HepG2 (cell line): ENCODE measurements around the gene TWIST2. TPM values are rescaled to one million over a fixed set of nuclear protein-coding genes. Genes with fewer than 3 reads are reported as not detected.

ENCODE experiments used
- ATAC-seq: fragments of 200-7000 bp; cut with Tn5 transposase; 3 replicates; pipeline ENCODE4 v1.9.1; 2020; ENCODE audit warnings: mild to moderate bottlenecking, moderate library complexity
- BruUV-seq: library from RNA; stranded (reverse); fragments of 400-500 nt; replicated peaks from 2 replicates; lab custom pipeline; 2021; lab: Mats Ljungman, UMichigan
- CTCF ChIA-PET: fragments of 300-600 bp; formaldehyde crosslinking; extraction: SDS; loops from one replicate; lab custom pipeline; 2021; ENCODE audit warnings: low total read pairs, inconsistent platforms, low intra/inter-chr PET ratio; lab: Yijun Ruan, JAX
- POLR2A ChIA-PET: fragments of 350-600 bp; sonication (Branson Sonifier 250); formaldehyde crosslinking; loops from one replicate; lab custom pipeline; 2020; ENCODE audit warnings: antibody characterized with exemption, inconsistent platforms; lab: Yijun Ruan, JAX
- DNase-seq: peaks from one replicate; pipeline ENCODE4 v3.0.0-alpha.2; 2015; ENCODE audit warnings: low spot score
- FAIRE-seq: peaks from 3 replicates; lab custom pipeline; 2011; peaks lifted over from hg19 to GRCh38; lab: Jason Lieb, UNC
- H2AFZ ChIP-seq: one replicate; pipeline ENCODE4 v1.6.1; 2011; ENCODE audit warnings: low read length, inconsistent platforms
- H3K27ac ChIP-seq: fragments of 300-600 bp; 3 replicates; pipeline ENCODE4 v1.8.0; 2011; ENCODE audit warnings: mixed run types, mild to moderate bottlenecking, mixed read lengths, low read length, inconsistent platforms; ENCODE audit not compliant: insufficient read depth; ENCODE audit errors: extremely low read length
- H3K27me3 ChIP-seq, 2 experiments: fragments of 200-600 bp in 1 of 2; 2 replicates in 1 of 2; 3 replicates in 1 of 2; pipeline versions ENCODE4 v1.6.0 to v1.8.0; 2011; ENCODE audit warnings: low read length in 2 of 2, mild to moderate bottlenecking in 2 of 2, moderate library complexity in 2 of 2, inconsistent platforms in 1 of 2; ENCODE audit not compliant: insufficient read depth in 2 of 2, control insufficient read depth in 1 of 2
- H3K36me3 ChIP-seq, 2 experiments: fragments of 200-600 bp in 1 of 2; replicated peaks in 1 of 2; 2 replicates in 1 of 2; 3 replicates in 1 of 2; pipeline versions ENCODE4 v1.5.1 to v1.8.0; 2011; ENCODE audit warnings: low read length in 2 of 2, inconsistent platforms in 1 of 2; ENCODE audit not compliant: insufficient read depth in 2 of 2, control insufficient read depth in 1 of 2
- H3K4me1 ChIP-seq: 2 replicates; pipeline ENCODE4 v1.5.1; 2012; ENCODE audit warnings: low read length, inconsistent platforms; ENCODE audit not compliant: insufficient read depth
- H3K4me2 ChIP-seq: 2 replicates; pipeline ENCODE4 v1.6.0; 2011; ENCODE audit warnings: low read depth, low read length, inconsistent platforms
- H3K4me3 ChIP-seq, 3 experiments: fragments of 200-600 bp in 1 of 3; sonication (generic), shearing (Covaris generic) in 1 of 3; replicated peaks in 1 of 3; 2 replicates each; pipeline ENCODE4 v1.5.1; 2011 to 2016; ENCODE audit warnings: low read length in 3 of 3, inconsistent platforms in 2 of 3, low read depth in 2 of 3, mild to moderate bottlenecking in 2 of 3, control low read depth in 1 of 3, mixed read lengths in 1 of 3; ENCODE audit not compliant: insufficient read depth in 1 of 3
- H3K79me2 ChIP-seq: one replicate; pipeline ENCODE4 v1.6.1; 2011; ENCODE audit warnings: low read length, inconsistent platforms; ENCODE audit not compliant: insufficient read depth
- H3K9ac ChIP-seq: 2 replicates; pipeline ENCODE4 v1.6.0; 2011; ENCODE audit warnings: mild to moderate bottlenecking, low read depth, low read length, inconsistent platforms; ENCODE audit not compliant: insufficient read depth
- H3K9me3 ChIP-seq: 2 replicates; pipeline ENCODE4 v1.5.1; 2012; ENCODE audit warnings: mild to moderate bottlenecking, low read length
- H4K20me1 ChIP-seq: 2 replicates; pipeline ENCODE4 v1.6.0; 2011; ENCODE audit warnings: inconsistent platforms, mild to moderate bottlenecking, low read length, moderate library complexity; ENCODE audit not compliant: insufficient read depth
- CBX5 ChIP-seq: sonication (generic); formaldehyde crosslinking; IDR thresholded peaks from 2 replicates; pipeline ENCODE4 v1.4.0; 2020; ENCODE audit warnings: missing genetic modification reagents, borderline replicate concordance
- CC2D1A ChIP-seq: sonication (generic); formaldehyde crosslinking; IDR thresholded peaks from 2 replicates; pipeline ENCODE4 v1.8.1; 2023; ENCODE audit warnings: mild to moderate bottlenecking, missing genetic modification reagents
- FOXC1 ChIP-seq: sonication (generic); formaldehyde crosslinking; IDR thresholded peaks from 2 replicates; pipeline ENCODE4 v1.8.0; 2022; ENCODE audit warnings: mild to moderate bottlenecking, missing genetic modification reagents, borderline replicate concordance
- GFI1 ChIP-seq: sonication (generic); formaldehyde crosslinking; IDR thresholded peaks from 2 replicates; pipeline ENCODE4 v1.5.0; 2020; ENCODE audit warnings: missing genetic modification reagents, mild to moderate bottlenecking, borderline replicate concordance
- GZF1 ChIP-seq: sonication (generic); formaldehyde crosslinking; IDR thresholded peaks from 2 replicates; pipeline ENCODE4 v1.5.1; 2020; ENCODE audit warnings: mild to moderate bottlenecking, missing genetic modification reagents
- KLF16 ChIP-seq, 2 experiments: sonication (generic) in 1 of 2; formaldehyde crosslinking in 1 of 2; IDR thresholded peaks; 2 replicates each; pipeline versions ENCODE4 v1.6.1 to v1.8.0; 2016 to 2023; ENCODE audit warnings: missing genetic modification reagents in 2 of 2, missing compliant biosample characterization in 1 of 2
- POGZ ChIP-seq: sonication (generic); formaldehyde crosslinking; IDR thresholded peaks from 2 replicates; pipeline ENCODE4 v1.4.0; 2020; ENCODE audit warnings: mild to moderate bottlenecking, missing genetic modification reagents
- ZNF235 ChIP-seq: sonication (generic); formaldehyde crosslinking; IDR thresholded peaks from 2 replicates; pipeline ENCODE4 v1.8.1; 2023; ENCODE audit warnings: mild to moderate bottlenecking, missing genetic modification reagents, borderline replicate concordance
- ZNF589 ChIP-seq: sonication (generic); formaldehyde crosslinking; conservative IDR thresholded peaks from 2 replicates; pipeline ENCODE4 v1.8.0; 2022; ENCODE audit warnings: mild to moderate bottlenecking, moderate library complexity, missing genetic modification reagents
- ZNF619 ChIP-seq: sonication (generic); formaldehyde crosslinking; IDR thresholded peaks from 2 replicates; pipeline ENCODE4 v1.4.0; 2020; ENCODE audit warnings: mild to moderate bottlenecking, missing genetic modification reagents
- WGBS: methylation state at CpG from one replicate; pipeline ENCODE4 v1.1.6; 2017; ENCODE audit warnings: low lambda C conversion rate; 5-methylcytosine and 5-hydroxymethylcytosine counted together
- in situ Hi-C: cut with HindIII; loops from 2 replicates; pipeline ENCODE4 v1.10.0; 2017; ENCODE audit warnings: low pct_unique_long_range_greater_than_20kb; ENCODE audit not compliant: extremely low pct_ligation_motif_present
- intact Hi-C: fragments of 100-400 bp; cut with micrococcal nuclease; formaldehyde crosslinking; loops from one replicate; pipeline ENCODE4 v1.10.0; 2022; ENCODE audit not compliant: unreplicated experiment
- polyA plus RNA-seq, 8 experiments: library from polyadenylated mRNA; depleted of rRNA in 3 of 8; stranded (reverse) in 7 of 8; unstranded in 1 of 8; fragments of >200 nt; fragmentation: Illumina TruSeq in 4 of 8; extraction: Trizol in 4 of 8; gene quantifications; 2 replicates each; pipeline versions ENCODE4 v1.2.1 to v1.2.3, GENCODE V29; 2011 to 2016; ENCODE audit warnings: low read depth in 4 of 8, missing spikeins in 1 of 8, mixed read lengths in 1 of 8; ENCODE audit not compliant: insufficient read depth in 1 of 8
- total RNA-seq, 5 experiments: library from RNA; depleted of rRNA; stranded (reverse); fragments of >200 nt; fragmentation: Illumina TruSeq; extraction: Trizol; gene quantifications; 2 replicates each; pipeline ENCODE4 v1.2.3, GENCODE V29; 2016; ENCODE audit warnings: low read depth in 1 of 5
- TF ChIP-seq, protein P1 (sequence below): sonication (generic); formaldehyde crosslinking; conservative IDR thresholded peaks from 2 replicates; pipeline ENCODE4 v1.4.0; 2020; ENCODE audit warnings: missing genetic modification reagents

TWIST2 gene
- total and polyA plus RNA-seq, 2 of the 13 experiments (the other 11 are each of a cell fraction or from before 2014, with no cell fraction given), result 0.08 to 0.11 TPM

DNA sequence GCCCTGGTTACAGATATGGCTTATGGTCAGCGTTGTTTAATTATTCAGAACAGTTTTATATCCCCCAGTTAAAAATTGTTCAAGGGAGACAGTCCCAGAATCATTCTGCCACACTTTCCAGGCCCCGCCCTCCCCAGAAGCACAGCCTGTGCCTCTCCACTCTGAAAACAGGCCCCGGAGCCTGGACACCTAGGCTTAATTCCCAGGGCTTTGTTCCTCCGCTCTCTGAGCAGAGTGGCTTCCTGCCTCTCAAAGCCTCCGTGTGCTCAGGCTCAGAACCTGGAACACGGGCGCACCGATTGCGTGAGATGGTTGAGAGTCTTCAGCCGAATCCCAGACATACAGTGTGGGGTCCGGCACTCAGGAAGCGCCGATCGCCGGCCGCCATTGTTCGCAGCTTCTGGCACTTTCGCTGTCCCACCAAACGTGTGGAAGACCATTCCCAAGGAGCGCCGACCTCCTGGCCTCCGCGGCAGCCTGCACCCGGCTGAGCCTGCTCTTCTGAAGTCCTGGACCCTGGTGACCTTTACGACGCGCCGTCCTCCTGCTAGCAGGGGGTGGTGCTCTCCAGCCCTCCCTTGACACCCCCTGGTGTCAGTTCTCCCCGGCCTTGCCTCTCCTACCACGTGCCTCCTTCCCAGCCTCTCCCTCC lies 45.6 kb downstream of the TWIST2 start:
- H4K20me1 ChIP-seq, result no peaks in the 10 kb centered on the region
- TF ChIP-seq KLF16 (CRISPR knock-in tag; IDR thresholded peaks at IDR 0.05) (no peak), CC2D1A (no peak), ZNF589 (CRISPR knock-in tag) (no peak)
- TF ChIP-seq, protein P1, sequence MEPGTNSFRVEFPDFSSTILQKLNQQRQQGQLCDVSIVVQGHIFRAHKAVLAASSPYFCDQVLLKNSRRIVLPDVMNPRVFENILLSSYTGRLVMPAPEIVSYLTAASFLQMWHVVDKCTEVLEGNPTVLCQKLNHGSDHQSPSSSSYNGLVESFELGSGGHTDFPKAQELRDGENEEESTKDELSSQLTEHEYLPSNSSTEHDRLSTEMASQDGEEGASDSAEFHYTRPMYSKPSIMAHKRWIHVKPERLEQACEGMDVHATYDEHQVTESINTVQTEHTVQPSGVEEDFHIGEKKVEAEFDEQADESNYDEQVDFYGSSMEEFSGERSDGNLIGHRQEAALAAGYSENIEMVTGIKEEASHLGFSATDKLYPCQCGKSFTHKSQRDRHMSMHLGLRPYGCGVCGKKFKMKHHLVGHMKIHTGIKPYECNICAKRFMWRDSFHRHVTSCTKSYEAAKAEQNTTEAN (CRISPR knock-in tag), result no peak
- FAIRE-seq (no peak), ATAC-seq (no peak), DNase-seq (no peak)
- no peak overlapping the region for H3K9ac ChIP-seq
- H2AFZ ChIP-seq, result no peak overlapping the region
- 70% methylated on average over 30 of the region's 30 CpGs for WGBS
- no peaks in the 10 kb centered on the region for H3K36me3 ChIP-seq
- no TSS peak for BruUV-seq
- no peaks in the 10 kb centered on the region for H3K4me1 ChIP-seq
- no peak overlapping the region for H3K27ac ChIP-seq
- POLR2A ChIA-PET, result no interaction called here
- no peak overlapping the region for H3K4me2 ChIP-seq
- no peaks in the 10 kb centered on the region for H3K79me2 ChIP-seq
- CTCF ChIA-PET, result no interaction called here
- no peaks in the 10 kb centered on the region for H3K9me3 ChIP-seq
- no peak overlapping the region for H3K4me3 ChIP-seq
- in situ Hi-C loops (no loop called here), intact Hi-C loops (no loop called here)
- peaks cover 27 to 83% of the 10 kb centered on the region in 2 experiments for H3K27me3 ChIP-seq

DNA sequence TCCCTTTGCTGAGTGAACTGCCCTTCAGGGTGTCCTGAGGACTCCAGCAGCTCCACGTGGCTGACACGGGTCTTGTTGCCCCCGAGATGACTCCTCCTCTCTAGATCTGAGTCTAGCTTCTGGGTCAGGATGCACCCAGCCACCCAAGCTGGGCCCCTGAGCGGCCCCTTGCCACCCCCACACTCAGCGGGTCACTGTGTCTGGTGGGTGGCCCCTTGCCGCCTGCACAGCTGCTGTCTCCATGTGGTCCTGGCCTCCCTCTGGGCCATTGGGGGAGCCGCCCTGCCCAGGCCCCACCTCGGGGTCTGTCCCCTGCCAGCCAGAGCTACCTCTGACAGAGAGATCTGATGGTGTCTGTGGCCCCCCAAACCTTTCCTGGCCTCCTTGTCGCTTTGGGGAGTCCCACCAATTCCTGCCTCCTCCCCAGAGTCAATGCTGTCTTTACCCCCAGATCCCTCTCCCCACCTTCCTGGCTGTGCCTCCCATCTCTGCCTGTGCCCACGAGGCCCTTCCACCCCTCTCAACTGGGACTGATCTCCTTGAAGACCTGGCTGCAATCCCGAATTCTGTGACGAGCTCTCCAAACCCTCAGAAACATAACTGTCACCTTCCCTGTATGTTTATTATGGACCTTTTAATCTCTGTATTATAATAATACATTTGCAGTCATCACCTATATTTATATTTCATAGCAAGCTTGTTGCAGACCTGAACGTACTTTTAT lies 46.5 kb downstream of the TWIST2 start:
- TF ChIP-seq FOXC1 (CRISPR knock-in tag), result no peak
- TF ChIP-seq GZF1 (CRISPR knock-in tag), result no peak
- TF ChIP-seq POGZ, result no peak
- TF ChIP-seq ZNF235, result no peak
- TF ChIP-seq GFI1, result no peak
- no peak for TF ChIP-seq CBX5 (CRISPR knock-in tag)
- no peak for TF ChIP-seq ZNF619 (CRISPR knock-in tag)
- ChIA-PET CTCF (no interaction called here), POLR2A (no interaction called here)
- no TSS peak for BruUV-seq
- H3K4me2 ChIP-seq, result no peak overlapping the region
- H3K9me3 ChIP-seq, result no peaks in the 10 kb centered on the region
- ATAC-seq (no peak), FAIRE-seq (no peak), DNase-seq (no peak)
- no peak overlapping the region for H3K4me3 ChIP-seq
- no peaks in the 10 kb centered on the region for H3K79me2 ChIP-seq
- peaks cover 31 to 86% of the 10 kb centered on the region in 2 experiments for H3K27me3 ChIP-seq
- H3K36me3 ChIP-seq, result no peaks in the 10 kb centered on the region
- no peak overlapping the region for H3K27ac ChIP-seq
- no peaks in the 10 kb centered on the region for H4K20me1 ChIP-seq
- no peaks in the 10 kb centered on the region for H3K4me1 ChIP-seq
- in situ Hi-C loops, result no loop called here
- no peak overlapping the region for H2AFZ ChIP-seq
- intact Hi-C loops, result no loop called here
- under 1% methylated on average over 7 of the region's 13 CpGs for WGBS
- H3K9ac ChIP-seq, result no peak overlapping the region
